Femur (tissue), 1 donor: ENCODE results near the gene CRIM1.

Experiments used
- DNase-seq: peaks from one replicate; pipeline ENCODE4 v3.0.0-alpha.2; 2017

The CRIM1 gene

GRCh38 chr2:36462311-36462935 is 106.8 kb downstream of the CRIM1 start:
- no peak for DNase-seq

GRCh38 chr2:36463365-36463764 is 107.8 kb downstream of the CRIM1 start:
- no peak for DNase-seq

GRCh38 chr2:36464006-36464721 is 108.6 kb downstream of the CRIM1 start:
- no peak for DNase-seq

GRCh38 chr2:36466135-36466534 is 110.6 kb downstream of the CRIM1 start:
- no peak for DNase-seq

GRCh38 chr2:36468463-36469105 is 113.0 kb downstream of the CRIM1 start:
- no peak for DNase-seq

- DNase-seq = no peak
Measured at GRCh38 chr2:36469106-36469477, 113.5 kb downstream of the CRIM1 start.

- no peak for DNase-seq
Measured at GRCh38 chr2:36469710-36470109, 114.1 kb downstream of the CRIM1 start.

GRCh38 chr2:36473230-36473629 is 117.7 kb downstream of the CRIM1 start:
- no peak for DNase-seq

GRCh38 chr2:36476411-36476810 is 120.8 kb downstream of the CRIM1 start:
- no peak for DNase-seq

- no peak for DNase-seq
Measured at GRCh38 chr2:36477315-36477714, 121.7 kb downstream of the CRIM1 start.

GRCh38 chr2:36477746-36478145 is 122.2 kb downstream of the CRIM1 start:
- no peak for DNase-seq

GRCh38 chr2:36478332-36478738 is 122.8 kb downstream of the CRIM1 start:
- DNase-seq = peak; percentile 39

GRCh38 chr2:36478999-36479398 is 123.4 kb downstream of the CRIM1 start:
- no peak for DNase-seq

GRCh38 chr2:36479406-36479805 is 123.8 kb downstream of the CRIM1 start:
- no peak for DNase-seq

GRCh38 chr2:36480028-36480427 is 124.5 kb downstream of the CRIM1 start:
- no peak for DNase-seq

- no peak for DNase-seq
Measured at GRCh38 chr2:36480636-36481035, 125.1 kb downstream of the CRIM1 start.

- no peak for DNase-seq
Measured at GRCh38 chr2:36481709-36482108, 126.1 kb downstream of the CRIM1 start.

- no peak for DNase-seq
Measured at GRCh38 chr2:36482576-36483214, 127.1 kb downstream of the CRIM1 start.

- DNase-seq = no peak
Measured at GRCh38 chr2:36483290-36483689, 127.7 kb downstream of the CRIM1 start.

GRCh38 chr2:36484454-36484853 is 128.9 kb downstream of the CRIM1 start:
- no peak for DNase-seq

GRCh38 chr2:36485521-36485920 is 129.9 kb downstream of the CRIM1 start:
- DNase-seq = peak; percentile 28

GRCh38 chr2:36486521-36487044 is 131.0 kb downstream of the CRIM1 start:
- no peak for DNase-seq

- DNase-seq = no peak
Measured at GRCh38 chr2:36487947-36488346, 132.4 kb downstream of the CRIM1 start.

- DNase-seq = no peak
Measured at GRCh38 chr2:36489281-36489680, 133.7 kb downstream of the CRIM1 start.
